Right atrium auricular region (tissue), 2 donors: ENCODE measurements around the gene OPN1SW. TPM values are rescaled to one million over a fixed set of nuclear protein-coding genes. Genes with fewer than 3 reads are reported as not detected.

Source experiments
- DNase-seq: peaks from one replicate; pipeline ENCODE4 v3.0.0-alpha.2; 2019; ENCODE audit warnings: low spot score
- H3K27ac ChIP-seq, 2 donors: fragments of 200-600 bp; sonication (generic); 1 replicate in 1 of 2; 2 replicates in 1 of 2; pipeline ENCODE4 v1.5.1; 2016 to 2019
- H3K27me3 ChIP-seq, 2 donors: fragments of 200-600 bp; sonication (generic); one replicate each; pipeline versions ENCODE4 v1.5.1 to v1.6.0; 2017 to 2019
- H3K36me3 ChIP-seq: fragments of 200-600 bp; sonication (generic); one replicate; pipeline ENCODE4 v1.5.1; 2016
- H3K4me1 ChIP-seq, 2 donors: fragments of 200-600 bp; sonication (generic); one replicate each; pipeline versions ENCODE4 v1.5.1 to v1.6.0; 2017 to 2019
- H3K4me3 ChIP-seq, 2 donors: fragments of 200-600 bp; sonication (generic); 1 replicate in 1 of 2; 2 replicates in 1 of 2; pipeline ENCODE4 v1.5.1; 2017 to 2019; ENCODE audit warnings: mild to moderate bottlenecking in 1 of 2, moderate library complexity in 1 of 2
- H3K9me3 ChIP-seq, 2 donors: fragments of 200-600 bp; sonication (generic); one replicate each; pipeline ENCODE4 v1.5.1; 2019
- total RNA-seq, 2 donors: library from RNA; depleted of rRNA; stranded (reverse); fragments of >200 nt; gene quantifications; one replicate each; pipeline ENCODE4 v1.1.0, GENCODE V29; 2016
- TF ChIP-seq, protein P1 (sequence below), 2 donors: fragments of 200-600 bp; sonication (generic); IDR thresholded peaks; one replicate each; pipeline ENCODE4 v1.5.1; 2019; ENCODE audit warnings: antibody characterized with exemption in 2 of 2

OPN1SW gene
- total RNA-seq, 2 donors from 2014 or later, result not detected

DNA sequence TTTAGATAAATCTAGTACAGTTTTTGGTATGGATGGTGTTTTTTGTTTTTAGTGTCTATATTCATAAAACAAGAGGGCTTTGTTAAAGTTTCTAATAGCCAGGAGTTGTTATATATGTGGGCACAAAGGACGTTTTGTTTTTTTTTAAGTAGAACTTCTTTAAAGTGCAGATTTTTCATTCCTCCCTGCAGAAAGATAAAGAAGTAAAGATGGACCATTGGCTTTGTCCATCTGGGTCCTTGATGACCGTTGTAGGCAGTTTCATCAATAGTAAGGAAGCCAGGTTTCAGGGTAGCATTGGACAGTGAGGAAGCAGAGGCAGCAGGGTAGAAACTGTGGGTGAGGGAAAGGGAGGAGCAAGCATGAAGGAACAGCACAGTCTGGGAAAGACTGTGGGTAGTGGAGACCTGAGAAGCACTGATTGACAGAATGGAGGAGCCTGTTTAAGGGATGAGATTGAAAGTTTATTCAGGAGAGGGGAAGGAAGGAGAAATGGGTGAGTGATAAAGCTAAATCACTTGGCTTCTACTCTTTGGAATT, 31.2 kb downstream of the OPN1SW start:
- H3K27ac ChIP-seq, result no peak overlapping the region
- TF ChIP-seq, protein P1, sequence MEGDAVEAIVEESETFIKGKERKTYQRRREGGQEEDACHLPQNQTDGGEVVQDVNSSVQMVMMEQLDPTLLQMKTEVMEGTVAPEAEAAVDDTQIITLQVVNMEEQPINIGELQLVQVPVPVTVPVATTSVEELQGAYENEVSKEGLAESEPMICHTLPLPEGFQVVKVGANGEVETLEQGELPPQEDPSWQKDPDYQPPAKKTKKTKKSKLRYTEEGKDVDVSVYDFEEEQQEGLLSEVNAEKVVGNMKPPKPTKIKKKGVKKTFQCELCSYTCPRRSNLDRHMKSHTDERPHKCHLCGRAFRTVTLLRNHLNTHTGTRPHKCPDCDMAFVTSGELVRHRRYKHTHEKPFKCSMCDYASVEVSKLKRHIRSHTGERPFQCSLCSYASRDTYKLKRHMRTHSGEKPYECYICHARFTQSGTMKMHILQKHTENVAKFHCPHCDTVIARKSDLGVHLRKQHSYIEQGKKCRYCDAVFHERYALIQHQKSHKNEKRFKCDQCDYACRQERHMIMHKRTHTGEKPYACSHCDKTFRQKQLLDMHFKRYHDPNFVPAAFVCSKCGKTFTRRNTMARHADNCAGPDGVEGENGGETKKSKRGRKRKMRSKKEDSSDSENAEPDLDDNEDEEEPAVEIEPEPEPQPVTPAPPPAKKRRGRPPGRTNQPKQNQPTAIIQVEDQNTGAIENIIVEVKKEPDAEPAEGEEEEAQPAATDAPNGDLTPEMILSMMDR (IDR thresholded peaks at IDR 0.05), result no peak
- no peak overlapping the region for H3K4me3 ChIP-seq
- peaks cover 12% of the 10 kb centered on the region for H3K36me3 ChIP-seq
- H3K9me3 ChIP-seq, result no peaks in the 10 kb centered on the region
- DNase-seq, result no peak
- H3K27me3 ChIP-seq, result no peaks in the 10 kb centered on the region
- H3K4me1 ChIP-seq, result peaks cover 0 to 48% of the 10 kb centered on the region in 2 donors

DNA sequence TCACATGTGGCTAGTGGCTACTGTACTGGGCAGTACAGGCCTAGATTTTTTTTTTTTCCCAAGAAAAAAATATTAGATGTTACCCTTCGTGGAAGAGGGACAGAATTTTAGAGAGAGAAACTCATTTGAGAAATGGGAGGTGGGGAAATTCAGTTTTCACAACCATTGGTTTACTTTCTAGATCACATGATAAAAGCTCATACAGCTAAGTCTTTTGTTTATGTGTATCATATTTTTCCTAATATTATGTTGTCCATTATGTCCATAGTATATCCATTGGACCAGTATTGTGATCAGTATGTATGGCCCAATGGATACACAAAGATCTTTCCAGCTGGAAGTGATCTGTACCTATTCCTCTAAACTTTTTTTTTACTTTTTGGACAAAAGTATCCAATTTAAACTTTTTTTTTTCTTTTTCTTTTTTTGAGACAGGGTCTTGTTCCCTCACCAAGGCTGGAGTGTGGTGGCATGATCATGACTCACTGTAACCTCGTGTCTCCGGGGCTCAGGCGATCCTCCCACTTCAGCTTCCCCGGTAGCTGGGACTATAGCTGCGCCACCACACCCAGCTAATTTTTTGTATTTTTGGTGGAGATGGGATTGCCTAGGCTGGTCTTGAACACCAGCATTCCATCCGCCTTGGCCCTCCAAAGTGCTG, 32.4 kb downstream of the OPN1SW start:
- TF ChIP-seq, protein P1 (IDR thresholded peaks at IDR 0.05), result no peak
- peak overlapping the region in 1 of 2 donors; percentile 18 for H3K27ac ChIP-seq
- H3K4me1 ChIP-seq, result peaks cover 0 to 53% of the 10 kb centered on the region in 2 donors
- H3K36me3 ChIP-seq, result no peaks in the 10 kb centered on the region
- H3K27me3 ChIP-seq, result no peaks in the 10 kb centered on the region
- no peaks in the 10 kb centered on the region for H3K9me3 ChIP-seq
- no peak overlapping the region for H3K4me3 ChIP-seq
- DNase-seq, result no peak

DNA sequence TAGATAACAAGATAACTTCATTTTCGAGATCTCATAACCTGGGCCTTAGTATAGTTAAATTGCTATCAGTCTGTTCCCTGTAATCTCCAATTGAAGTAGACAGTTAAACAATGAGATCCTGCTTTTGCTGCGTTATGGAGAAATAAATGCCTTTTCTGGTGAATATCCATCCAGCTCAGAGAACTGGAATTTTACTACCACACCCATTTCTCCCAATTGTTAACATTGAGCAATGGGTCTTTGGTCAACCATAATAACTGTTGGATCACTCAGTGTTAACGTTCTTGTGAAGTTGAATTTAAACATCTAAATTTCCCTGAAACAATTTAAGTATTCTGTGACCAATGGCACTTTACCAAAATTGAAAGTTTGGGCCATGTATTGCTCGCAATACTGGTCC, 33.4 kb downstream of the OPN1SW start:
- TF ChIP-seq, protein P1 (IDR thresholded peaks at IDR 0.05), result no peak
- DNase-seq, result no peak
- Histone ChIP-seq H3K36me3 (no peaks in the 10 kb centered on the region), H3K27ac (peak overlapping the region; percentile 20 to 98), H3K9me3 (no peaks in the 10 kb centered on the region), H3K27me3 (no peaks in the 10 kb centered on the region), H3K4me1 (peaks cover 0 to 53% of the 10 kb centered on the region in 2 donors), H3K4me3 (no peak overlapping the region)

DNA sequence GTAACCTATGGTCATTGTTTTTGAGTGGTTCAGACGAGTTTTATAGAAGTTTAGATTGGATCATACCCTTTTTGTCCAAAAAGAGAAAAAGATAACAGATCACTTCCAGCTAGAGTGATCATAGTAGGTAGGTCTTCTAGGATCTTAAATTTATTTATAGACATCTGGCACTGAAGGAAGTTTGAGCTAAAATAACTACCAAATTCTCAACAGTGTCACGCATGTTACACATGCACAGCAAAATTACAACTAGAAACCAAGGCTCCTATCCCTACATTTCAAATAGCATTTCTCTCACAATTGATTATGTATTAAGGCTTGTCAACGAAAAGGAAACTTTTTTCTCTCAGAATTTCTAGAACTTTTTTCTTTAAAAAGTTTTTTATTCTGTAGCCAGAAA, 34.1 kb downstream of the OPN1SW start:
- Histone ChIP-seq H3K9me3 (no peaks in the 10 kb centered on the region), H3K27ac (peak overlapping the region; percentile 98 to 99), H3K4me3 (peak overlapping the region in 1 of 2 donors; percentile 98), H3K27me3 (no peaks in the 10 kb centered on the region), H3K36me3 (no peaks in the 10 kb centered on the region), H3K4me1 (peaks cover 0 to 52% of the 10 kb centered on the region in 2 donors)
- no peak for DNase-seq
- TF ChIP-seq, protein P1 (IDR thresholded peaks at IDR 0.05), result no peak

DNA sequence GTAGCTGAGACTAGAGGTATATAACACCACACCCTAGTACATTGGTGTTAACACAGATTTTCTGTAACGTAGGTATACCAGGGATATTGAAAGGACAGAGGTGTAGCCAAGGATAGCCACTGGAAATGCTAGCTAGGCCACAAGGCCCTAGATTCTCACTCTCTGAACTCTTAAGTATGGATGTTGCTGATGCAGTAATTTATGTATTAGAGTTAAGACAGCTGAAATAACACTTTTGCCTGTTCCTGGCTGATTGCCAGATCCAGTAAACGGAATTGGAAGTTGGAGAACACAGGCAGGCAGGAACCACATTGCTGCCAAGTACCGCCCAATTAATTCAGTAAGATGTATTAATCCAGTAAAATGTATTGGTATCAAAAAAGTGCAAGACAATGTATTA, 34.6 kb downstream of the OPN1SW start:
- Histone ChIP-seq H3K9me3 (no peaks in the 10 kb centered on the region), H3K27ac (peak overlapping the region; percentile 98 to 99), H3K4me1 (peaks cover 0 to 52% of the 10 kb centered on the region in 2 donors), H3K27me3 (no peaks in the 10 kb centered on the region), H3K36me3 (no peaks in the 10 kb centered on the region), H3K4me3 (peak overlapping the region; percentile 28 to 98)
- no peak for DNase-seq
- TF ChIP-seq, protein P1 (IDR thresholded peaks at IDR 0.05), result no peak
